GM13977 (cell line): ENCODE measurements around the gene SVOPL.

Source experiments
- DNase-seq: peaks from one replicate; pipeline ENCODE4 v3.0.0; 2012; ENCODE audit warnings: low spot score
- CTCF ChIP-seq: IDR thresholded peaks from 2 replicates; pipeline ENCODE4 v1.5.1; 2012; ENCODE audit warnings: mild to moderate bottlenecking, control low read depth; ENCODE audit not compliant: insufficient read depth; ENCODE audit errors: extremely low read depth, missing control alignments
- in situ Hi-C: fragments of 300-500 bp; cut with MboI; formaldehyde crosslinking; loops from one replicate; pipeline ENCODE4 v1.12.0; 2022; ENCODE audit warnings: low sequenced_read_pairs, low pct_unique_long_range_greater_than_20kb, mixed read lengths, inconsistent platforms; ENCODE audit not compliant: unreplicated experiment

The SVOPL gene

DNA sequence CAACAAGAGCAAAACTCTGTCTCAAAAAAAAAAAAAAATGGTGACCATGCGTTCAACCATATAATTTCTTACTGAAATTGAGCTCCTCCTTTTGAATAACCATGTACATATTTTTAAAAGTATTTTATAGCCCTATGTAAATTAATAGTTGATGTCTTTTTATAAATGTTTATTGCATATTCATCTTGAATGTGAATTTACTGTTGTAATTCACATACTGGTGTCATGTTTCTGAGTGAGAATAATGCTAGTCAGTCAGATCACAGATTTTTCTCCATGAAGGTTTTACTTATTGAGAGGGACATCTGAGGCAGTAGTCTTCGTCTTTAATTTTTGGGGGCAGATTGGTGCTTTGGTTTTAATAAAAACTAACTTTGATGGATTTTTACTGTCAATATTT, 112.2 kb downstream of the SVOPL start:
- no peak for TF ChIP-seq CTCF
- in situ Hi-C loops, result no loop called here

DNA sequence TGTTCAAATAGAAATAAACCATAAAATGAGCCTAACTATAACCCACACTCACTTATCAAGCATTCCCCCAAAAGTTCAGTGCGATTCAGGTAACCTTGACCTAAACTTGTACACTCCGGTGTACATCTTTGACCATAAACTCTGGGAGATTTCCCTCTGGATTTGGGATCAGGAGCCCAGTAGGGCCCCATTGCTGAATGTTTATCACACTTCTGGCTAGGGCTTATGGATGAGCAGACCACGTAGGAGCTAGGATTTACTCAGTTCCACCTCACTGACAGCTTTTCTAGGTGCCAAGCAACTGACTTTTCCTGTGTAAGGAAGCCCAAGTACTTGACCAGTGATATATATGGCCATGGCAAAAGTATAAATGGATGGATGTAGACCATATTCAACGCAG, 113.7 kb downstream of the SVOPL start:
- in situ Hi-C loops, result no loop called here
- TF ChIP-seq CTCF, result no peak
- DNase-seq, result no peak

More for the DNA sequence above, 112.2 kb downstream of the SVOPL start:
- no peak for DNase-seq

DNA sequence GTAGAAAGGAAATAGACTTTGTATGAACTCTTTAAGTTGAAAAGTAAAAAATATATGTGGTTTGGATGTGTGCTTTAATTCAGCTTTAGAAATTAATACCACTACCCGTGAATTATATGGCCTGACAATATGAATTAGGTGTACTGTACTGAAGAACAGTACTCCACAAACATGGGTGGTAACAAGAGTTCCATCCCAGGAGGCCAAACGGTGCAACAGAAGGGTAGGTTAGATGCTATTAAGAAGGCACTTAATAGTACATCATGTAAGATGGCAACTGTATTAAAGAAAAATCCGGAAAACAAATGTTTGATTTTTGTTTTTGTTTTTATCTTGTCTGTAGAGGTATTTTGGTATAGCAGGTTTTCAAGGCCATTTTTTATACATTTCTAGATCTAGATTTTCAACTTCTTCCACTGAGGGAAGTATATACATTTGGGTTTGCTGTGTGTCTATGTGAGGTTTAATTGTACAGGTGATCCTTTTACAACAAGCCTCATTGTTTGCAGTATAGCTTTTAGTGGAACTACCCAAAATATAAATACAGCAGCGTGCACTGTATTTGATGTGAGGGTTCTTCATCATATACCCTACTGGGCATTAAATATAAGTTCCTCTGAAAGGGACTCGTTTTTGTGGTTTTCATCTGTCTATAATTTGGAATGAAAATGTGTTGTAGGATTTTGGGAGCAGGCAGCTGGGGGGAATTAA, 115.7 kb downstream of the SVOPL start:
- TF ChIP-seq CTCF, result no peak
- DNase-seq, result no peak
- in situ Hi-C loops, result no loop called here

DNA sequence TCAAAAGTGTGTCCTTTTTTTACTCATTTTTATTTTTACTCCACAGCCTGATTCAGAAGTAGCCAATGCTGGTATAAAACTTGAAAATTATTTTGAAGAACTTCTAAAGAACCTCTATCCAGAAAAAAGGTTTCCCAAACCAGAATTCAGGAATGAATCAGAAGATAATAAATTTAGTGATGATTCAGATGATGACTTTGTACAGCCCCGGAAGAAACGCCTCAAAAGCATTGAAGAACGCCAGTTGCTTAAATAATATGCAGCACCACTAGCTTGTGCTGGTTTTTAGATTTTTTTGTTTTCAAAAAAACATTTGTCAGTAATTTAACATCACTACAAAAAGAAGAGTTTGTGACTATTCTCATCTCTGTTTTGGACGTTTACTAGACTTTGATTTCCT, 116.5 kb downstream of the SVOPL start:
- no peak for TF ChIP-seq CTCF
- no peak for DNase-seq
- in situ Hi-C loops, result no loop called here

GRCh38 chr7:138584283-138584682, 116.9 kb downstream of the SVOPL start:
- TF ChIP-seq CTCF, result no peak
- in situ Hi-C loops, result no loop called here
- DNase-seq, result no peak

GRCh38 chr7:138581065-138581464, 120.1 kb downstream of the SVOPL start:
- in situ Hi-C loops, result no loop called here
- no peak for TF ChIP-seq CTCF
- DNase-seq, result no peak
